H9 (cell line): ENCODE results near the gene TRPV5. TPM values are rescaled to one million over a fixed set of nuclear protein-coding genes. Genes with fewer than 3 reads are reported as not detected.

Experiments
- DNase-seq: peaks from one replicate; pipeline ENCODE4 v3.0.0-alpha.2; 2017
- H2AFZ ChIP-seq: one replicate; pipeline ENCODE4 v1.6.1; 2013; ENCODE audit warnings: mild to moderate bottlenecking, low read length, control low read depth, moderate library complexity
- H2AK5ac ChIP-seq: 2 replicates; pipeline ENCODE4 v1.6.1; 2013; ENCODE audit warnings: low read length, control low read depth, mixed read lengths; ENCODE audit not compliant: insufficient read length
- H2BK120ac ChIP-seq: one replicate; pipeline ENCODE4 v1.6.1; 2013; ENCODE audit warnings: low read depth, mild to moderate bottlenecking, low read length, control low read depth, inconsistent platforms; ENCODE audit not compliant: poor library complexity, severe bottlenecking
- H2BK12ac ChIP-seq: 2 replicates; pipeline ENCODE4 v1.6.1; 2013; ENCODE audit warnings: low read length, control low read depth, mixed read lengths, low read depth; ENCODE audit not compliant: insufficient read length
- H2BK15ac ChIP-seq: 2 replicates; pipeline ENCODE4 v1.6.1; 2013; ENCODE audit warnings: low read depth, low read length, control low read depth
- H2BK20ac ChIP-seq: one replicate; pipeline ENCODE4 v1.6.1; 2013; ENCODE audit warnings: low read depth, mild to moderate bottlenecking, low read length, control low read depth, inconsistent platforms; ENCODE audit not compliant: poor library complexity, severe bottlenecking
- H2BK5ac ChIP-seq: 2 replicates; pipeline ENCODE4 v1.6.1; 2013; ENCODE audit warnings: low read length, control low read depth, mixed read lengths; ENCODE audit not compliant: insufficient read length
- H3K14ac ChIP-seq: 2 replicates; pipeline ENCODE4 v1.6.1; 2013; ENCODE audit warnings: low read length, control low read depth; ENCODE audit not compliant: insufficient read depth
- H3K18ac ChIP-seq: 2 replicates; pipeline ENCODE4 v1.6.1; 2013; ENCODE audit warnings: low read depth, mild to moderate bottlenecking, mixed read lengths, low read length, control low read depth; ENCODE audit not compliant: insufficient read length
- H3K23ac ChIP-seq: 2 replicates; pipeline ENCODE4 v1.6.1; 2013; ENCODE audit warnings: low read length, control low read depth, mixed read lengths, low read depth; ENCODE audit not compliant: insufficient read length
- H3K23me2 ChIP-seq: 2 replicates; pipeline ENCODE4 v1.6.1; 2013; ENCODE audit warnings: low read depth, mild to moderate bottlenecking, mixed read lengths, low read length, control low read depth; ENCODE audit not compliant: insufficient read length, poor library complexity, severe bottlenecking
- H3K27ac ChIP-seq: 2 replicates; pipeline ENCODE4 v1.5.1; 2013; ENCODE audit warnings: low read length, control low read depth, mixed read lengths, low read depth; ENCODE audit not compliant: insufficient read length
- H3K27me3 ChIP-seq: 2 replicates; pipeline ENCODE4 v1.6.1; 2013; ENCODE audit warnings: low read length, control low read depth, inconsistent platforms; ENCODE audit not compliant: insufficient read depth
- H3K4ac ChIP-seq: 2 replicates; pipeline ENCODE4 v1.6.1; 2013; ENCODE audit warnings: low read depth, mild to moderate bottlenecking, control low read depth, inconsistent platforms, low read length, moderate library complexity
- H3K4me1 ChIP-seq: 2 replicates; pipeline ENCODE4 v1.6.1; 2013; ENCODE audit warnings: low read length, control low read depth, inconsistent platforms; ENCODE audit not compliant: insufficient read depth
- H3K4me2 ChIP-seq: 2 replicates; pipeline ENCODE4 v1.6.1; 2013; ENCODE audit warnings: low read length, control low read depth, mixed read lengths; ENCODE audit not compliant: insufficient read length, insufficient read depth
- H3K56ac ChIP-seq: 2 replicates; pipeline ENCODE4 v1.6.1; 2013; ENCODE audit warnings: low read depth, mild to moderate bottlenecking, mixed read lengths, low read length, control low read depth; ENCODE audit not compliant: insufficient read length
- H3K79me1 ChIP-seq: 2 replicates; pipeline ENCODE4 v1.6.1; 2013; ENCODE audit warnings: low read depth, mild to moderate bottlenecking, moderate library complexity, low read length, control low read depth, inconsistent platforms; ENCODE audit not compliant: insufficient read depth, poor library complexity, severe bottlenecking
- H3K79me2 ChIP-seq: 2 replicates; pipeline ENCODE4 v1.6.1; 2013; ENCODE audit warnings: low read length, control low read depth, inconsistent platforms; ENCODE audit not compliant: insufficient read depth
- H3K9ac ChIP-seq: 2 replicates; pipeline ENCODE4 v1.6.1; 2013; ENCODE audit warnings: low read length, control low read depth, mixed read lengths; ENCODE audit not compliant: insufficient read length; ENCODE audit errors: extremely low read depth
- H3K9me3 ChIP-seq: one replicate; pipeline ENCODE4 v1.6.1; 2013; ENCODE audit warnings: low read depth, low read length, inconsistent platforms; ENCODE audit not compliant: control insufficient read depth
- H3T11ph ChIP-seq: one replicate; pipeline ENCODE4 v1.6.1; 2013; ENCODE audit warnings: mild to moderate bottlenecking, low read length, control low read depth, inconsistent platforms
- H4K20me1 ChIP-seq: one replicate; pipeline ENCODE4 v1.6.1; 2013; ENCODE audit not compliant: control insufficient read depth, insufficient read length, insufficient read depth
- H4K5ac ChIP-seq: 2 replicates; pipeline ENCODE4 v1.6.1; 2013; ENCODE audit warnings: low read depth, mild to moderate bottlenecking, mixed read lengths, low read length, control low read depth; ENCODE audit not compliant: insufficient read length
- H4K8ac ChIP-seq: replicated peaks from 2 replicates; pipeline ENCODE4 v1.6.1; 2013; ENCODE audit warnings: low read length, control low read depth, mixed read lengths, low read depth; ENCODE audit not compliant: insufficient read length
- H4K91ac ChIP-seq: 2 replicates; pipeline ENCODE4 v1.6.1; 2013; ENCODE audit warnings: low read depth, mild to moderate bottlenecking, moderate library complexity, mixed read lengths, low read length, control low read depth; ENCODE audit not compliant: insufficient read length
- H3K27ac Mint-ChIP-seq, 3 experiments: 2 replicates in 2 of 3; 3 replicates in 1 of 3; pipeline ENCODE4 v1.8.0; 2020 to 2021; ENCODE audit warnings: mixed read lengths in 3 of 3, mild to moderate bottlenecking in 1 of 3, moderate library complexity in 1 of 3
- H3K27me3 Mint-ChIP-seq: 2 replicates; pipeline ENCODE4 v1.8.0; 2021; ENCODE audit warnings: low read depth, mild to moderate bottlenecking, moderate library complexity, mixed read lengths
- H3K36me3 Mint-ChIP-seq, 3 experiments: 2 replicates in 2 of 3; 3 replicates in 1 of 3; pipeline ENCODE4 v1.8.0; 2020 to 2021; ENCODE audit warnings: low read depth in 3 of 3, mixed read lengths in 3 of 3; ENCODE audit not compliant: insufficient read depth in 1 of 3
- H3K4me1 Mint-ChIP-seq, 2 experiments: 2 replicates each; pipeline ENCODE4 v1.8.0; 2020; ENCODE audit warnings: mixed read lengths in 2 of 2
- H3K4me3 Mint-ChIP-seq, 2 experiments: 2 replicates in 1 of 2; 3 replicates in 1 of 2; pipeline ENCODE4 v1.8.0; 2020 to 2021; ENCODE audit warnings: mild to moderate bottlenecking in 2 of 2, mixed read lengths in 2 of 2, moderate library complexity in 1 of 2
- H3K9me3 Mint-ChIP-seq, 2 experiments: 2 replicates in 1 of 2; 3 replicates in 1 of 2; pipeline ENCODE4 v1.8.0; 2020; ENCODE audit warnings: mild to moderate bottlenecking in 2 of 2, mixed read lengths in 2 of 2, moderate library complexity in 1 of 2
- WGBS: extraction: QIAGEN DNeasy Blood & Tissue Kit; methylation state at CpG from one replicate; pipeline ENCODE4 v1.1.7; 2013; ENCODE audit warnings: missing lambda C conversion rate, low lambda C conversion rate, mixed read lengths; ENCODE audit not compliant: insufficient read length; ENCODE audit errors: extremely low coverage; 5-methylcytosine and 5-hydroxymethylcytosine counted together
- total RNA-seq: library from RNA; stranded (reverse); gene quantifications from 2 replicates; pipeline ENCODE4 v1.2.1, GENCODE V29; 2021
- TF ChIP-seq, protein P1 (sequence below): fragments of 200-600 bp; sonication (generic); conservative IDR thresholded peaks from 3 replicates; pipeline ENCODE4 v1.8.0; 2021; ENCODE audit warnings: antibody characterized with exemption, mild to moderate bottlenecking

TRPV5 gene
- total RNA-seq, 1 experiment from 2014 or later = not detected

DNA sequence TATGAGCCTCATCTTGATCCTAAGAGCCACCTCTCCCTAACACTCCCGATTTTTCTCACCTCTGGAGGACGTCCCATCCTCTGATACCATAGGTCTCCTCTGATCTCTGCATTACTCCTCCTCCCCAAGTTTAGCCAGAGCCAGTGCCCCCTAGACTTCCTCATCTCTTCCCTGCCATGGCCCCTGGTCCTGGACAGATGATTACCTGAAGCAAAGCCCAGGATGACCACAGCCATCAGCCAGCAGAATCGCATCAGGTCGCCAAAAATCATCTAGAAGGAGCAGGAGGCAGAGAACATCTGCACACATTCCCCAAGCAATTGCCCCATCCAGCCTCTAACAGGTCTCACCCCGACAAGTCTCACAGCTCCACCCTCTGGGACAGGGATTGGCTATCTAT lies 59.7 kb downstream of the TRPV5 start:
- H3K79me2 ChIP-seq = no peaks in the 10 kb centered on the region
- no peak overlapping the region for H2BK5ac ChIP-seq
- H3K23ac ChIP-seq = no peak overlapping the region
- no peak overlapping the region for H3K4ac ChIP-seq
- no peak overlapping the region for H2BK15ac ChIP-seq
- Mint-ChIP-seq H3K4me1 (no peaks in the 10 kb centered on the region), H3K27ac (no peak overlapping the region), H3K27me3 (peaks cover 5% of the 10 kb centered on the region), H3K9me3 (peaks cover 0 to 9% of the 10 kb centered on the region in 2 experiments; a peak in 2 of 5 replicates), H3K4me3 (no peak overlapping the region), H3K36me3 (peaks cover 0 to 22% (median 11%) of the 10 kb centered on the region in 3 experiments; a peak in 5 of 7 replicates)
- no peaks in the 10 kb centered on the region for H3K9me3 ChIP-seq
- no peaks in the 10 kb centered on the region for H4K20me1 ChIP-seq
- no CpG with 5 or more reads among the region's 5 CpGs for WGBS
- no peak overlapping the region for H4K91ac ChIP-seq
- H3K23me2 ChIP-seq = no peaks in the 10 kb centered on the region
- no peak overlapping the region for H4K8ac ChIP-seq
- H3K27ac ChIP-seq = no peak overlapping the region
- H2AK5ac ChIP-seq = no peak overlapping the region
- H2BK20ac ChIP-seq = no peak overlapping the region
- H3K27me3 ChIP-seq = no peaks in the 10 kb centered on the region
- H3K4me2 ChIP-seq = no peak overlapping the region
- DNase-seq = no peak
- H3K4me1 ChIP-seq = no peaks in the 10 kb centered on the region
- H3K18ac ChIP-seq = no peak overlapping the region
- H4K5ac ChIP-seq = no peak overlapping the region
- no peak overlapping the region for H3K56ac ChIP-seq
- no peak overlapping the region for H2BK120ac ChIP-seq
- no peaks in the 10 kb centered on the region for H3K79me1 ChIP-seq
- H3T11ph ChIP-seq = no peak overlapping the region
- H3K14ac ChIP-seq = no peak overlapping the region
- H2AFZ ChIP-seq = no peak overlapping the region
- H3K9ac ChIP-seq = no peak overlapping the region
- H2BK12ac ChIP-seq = no peak overlapping the region
- TF ChIP-seq, protein P1, sequence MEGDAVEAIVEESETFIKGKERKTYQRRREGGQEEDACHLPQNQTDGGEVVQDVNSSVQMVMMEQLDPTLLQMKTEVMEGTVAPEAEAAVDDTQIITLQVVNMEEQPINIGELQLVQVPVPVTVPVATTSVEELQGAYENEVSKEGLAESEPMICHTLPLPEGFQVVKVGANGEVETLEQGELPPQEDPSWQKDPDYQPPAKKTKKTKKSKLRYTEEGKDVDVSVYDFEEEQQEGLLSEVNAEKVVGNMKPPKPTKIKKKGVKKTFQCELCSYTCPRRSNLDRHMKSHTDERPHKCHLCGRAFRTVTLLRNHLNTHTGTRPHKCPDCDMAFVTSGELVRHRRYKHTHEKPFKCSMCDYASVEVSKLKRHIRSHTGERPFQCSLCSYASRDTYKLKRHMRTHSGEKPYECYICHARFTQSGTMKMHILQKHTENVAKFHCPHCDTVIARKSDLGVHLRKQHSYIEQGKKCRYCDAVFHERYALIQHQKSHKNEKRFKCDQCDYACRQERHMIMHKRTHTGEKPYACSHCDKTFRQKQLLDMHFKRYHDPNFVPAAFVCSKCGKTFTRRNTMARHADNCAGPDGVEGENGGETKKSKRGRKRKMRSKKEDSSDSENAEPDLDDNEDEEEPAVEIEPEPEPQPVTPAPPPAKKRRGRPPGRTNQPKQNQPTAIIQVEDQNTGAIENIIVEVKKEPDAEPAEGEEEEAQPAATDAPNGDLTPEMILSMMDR = no peak
